K562 treated with DMSO at 1 percent for 24 hours (cell line): Measurements from ENCODE around the gene MPI. TPM values are rescaled to one million over a fixed set of nuclear protein-coding genes. Genes with fewer than 3 reads are reported as not detected.

Source experiments
- total RNA-seq: library from RNA; unstranded; fragments of 300-600 nt; gene quantifications from 2 replicates; pipeline ENCODE4 v1.2.3, GENCODE V29; 2022; ENCODE audit warnings: low read depth; ENCODE audit not compliant: insufficient read depth

The MPI gene
- 35.1 and 40.3 TPM in 2 replicates for total RNA-seq

GRCh38 chr15:74889883-74890664 lies at the start of gene MPI:
Gene MPI (plus strand): TSS chr15:74890042. CDS start chr15:74890074, 32 bp downstream.

GRCh38 chr15:74842581-74843444 lies 47.0 kb upstream of the MPI start, which contains the start of gene ULK3:
Gene ULK3 (minus strand): TSS chr15:74843156. CDS start chr15:74843105, 51 bp downstream.

GRCh38 chr15:74873036-74873755 lies 16.6 kb upstream of the MPI start, which contains the start of gene SCAMP2:
Gene SCAMP2 (minus strand): TSS chr15:74873365. CDS start chr15:74873255, 110 bp downstream.

GRCh38 chr15:74906450-74907162 lies 16.8 kb downstream of the MPI start, which contains the start of gene FAM219B:
Gene FAM219B (minus strand): TSS chr15:74906851. CDS start chr15:74906800, 51 bp downstream.

GRCh38 chr15:74937590-74938371 lies 47.9 kb downstream of the MPI start, which contains the start of gene COX5A:
Gene COX5A (minus strand): TSS chr15:74938073. CDS start chr15:74938014, 59 bp downstream.

Other genes with a start within 250 kb of the MPI start
- 43.1 and 47.7 TPM in 2 replicates for gene EDC3, start 194.0 kb upstream of the MPI start, total RNA-seq
- gene CYP1A1, start 164.5 kb upstream of the MPI start, total RNA-seq = 0.17 and 0.78 TPM in 2 replicates
- not detected in 2 replicates for gene CYP1A2, start 141.2 kb upstream of the MPI start, total RNA-seq
- gene CSK, start 108.0 kb upstream of the MPI start, total RNA-seq = 73.2 and 90.4 TPM in 2 replicates
- not detected in 2 replicates for gene LMAN1L, start 77.2 kb upstream of the MPI start, total RNA-seq
- not detected in 2 replicates for gene CPLX3, start 63.4 kb upstream of the MPI start, total RNA-seq
- 39.3 and 50.0 TPM in 2 replicates for gene ULK3, start 46.9 kb upstream of the MPI start, total RNA-seq
- 67.8 and 68.5 TPM in 2 replicates for gene SCAMP2, start 16.7 kb upstream of the MPI start, total RNA-seq
- 20.4 and 21.5 TPM in 2 replicates for gene FAM219B, start 16.8 kb downstream of the MPI start, total RNA-seq
- gene COX5A, start 48.0 kb downstream of the MPI start, total RNA-seq = 394 and 429 TPM in 2 replicates
- gene RPP25, start 66.7 kb downstream of the MPI start, total RNA-seq = 38.6 and 41.0 TPM in 2 replicates
- 0.27 TPM in 1 of 2 replicates, not detected in the other for gene SCAMP5, start 105.5 kb downstream of the MPI start, total RNA-seq
- gene PPCDC, start 133.5 kb downstream of the MPI start, total RNA-seq = 14.3 and 17.2 TPM in 2 replicates